IMR-90 (cell line): ENCODE data around the gene LDHAL6B. TPM values are rescaled to one million over a fixed set of nuclear protein-coding genes. Genes with fewer than 3 reads are reported as not detected.

Source experiments
- ATAC-seq: fragments of 200-7000 bp; cut with Tn5 transposase; 2 replicates; pipeline ENCODE4 v1.9.1; 2020; ENCODE audit warnings: low read depth, mild to moderate bottlenecking, moderate library complexity
- BruUV-seq: library from RNA; stranded (reverse); fragments of 400-500 nt; replicated peaks from 2 replicates; lab custom pipeline; 2021; lab: Mats Ljungman, UMichigan
- CTCF ChIA-PET: fragments of 300-600 bp; formaldehyde crosslinking; extraction: SDS; loops from one replicate; lab custom pipeline; 2021; ENCODE audit warnings: antibody characterized with exemption; lab: Yijun Ruan, JAX
- POLR2A ChIA-PET: fragments of 300-600 bp; sonication (Branson Sonifier 250); formaldehyde crosslinking; loops from one replicate; lab custom pipeline; 2022; ENCODE audit warnings: antibody characterized with exemption; ENCODE audit not compliant: unreplicated experiment; lab: Charles Lee
- DNase-seq: peaks from one replicate; pipeline ENCODE4 v3.0.0; 2013
- H2AFZ ChIP-seq: replicated peaks from 2 replicates; pipeline ENCODE3; 2013; ENCODE audit warnings: low read length, mild to moderate bottlenecking; ENCODE audit not compliant: poor library complexity
- H2AK5ac ChIP-seq: 2 replicates; pipeline ENCODE4 v1.6.1; 2013; ENCODE audit warnings: low read depth, low read length, inconsistent platforms
- H2AK9ac ChIP-seq: replicated peaks from 2 replicates; pipeline ENCODE3; 2013; ENCODE audit warnings: mild to moderate bottlenecking, low read depth, low read length, moderate library complexity; ENCODE audit not compliant: poor library complexity
- H2BK120ac ChIP-seq: 2 replicates; pipeline ENCODE4 v1.6.1; 2013; ENCODE audit warnings: low read depth, low read length, inconsistent platforms
- H2BK15ac ChIP-seq: 3 replicates; pipeline ENCODE4 v1.6.1; 2013; ENCODE audit warnings: low read depth, low read length, inconsistent platforms
- H2BK20ac ChIP-seq: 2 replicates; pipeline ENCODE4 v1.6.1; 2013; ENCODE audit warnings: low read depth, mild to moderate bottlenecking, inconsistent platforms, low read length, moderate library complexity
- H2BK5ac ChIP-seq: 2 replicates; pipeline ENCODE4 v1.6.1; 2013; ENCODE audit warnings: mild to moderate bottlenecking, low read depth, low read length, inconsistent platforms; ENCODE audit not compliant: poor library complexity, severe bottlenecking
- H3K14ac ChIP-seq: replicated peaks from 2 replicates; pipeline ENCODE4 v1.6.1; 2013; ENCODE audit warnings: low read depth, low read length, inconsistent platforms
- H3K18ac ChIP-seq: 2 replicates; pipeline ENCODE4 v1.6.1; 2013; ENCODE audit warnings: low read depth, low read length, control low read depth
- H3K23ac ChIP-seq: 2 replicates; pipeline ENCODE4 v1.6.1; 2013; ENCODE audit warnings: low read depth, low read length, inconsistent platforms
- H3K27ac ChIP-seq: 2 replicates; pipeline ENCODE4 v1.5.1; 2013; ENCODE audit warnings: mild to moderate bottlenecking, control low read depth, low read length; ENCODE audit not compliant: insufficient read depth
- H3K27me3 ChIP-seq: 2 replicates; pipeline ENCODE4 v1.6.1; 2013; ENCODE audit warnings: low read length; ENCODE audit not compliant: control insufficient read depth, insufficient read depth
- H3K36me3 ChIP-seq: 2 replicates; pipeline ENCODE4 v1.6.1; 2013; ENCODE audit warnings: low read length, mixed read lengths; ENCODE audit not compliant: control insufficient read depth, insufficient read depth
- H3K4ac ChIP-seq: 2 replicates; pipeline ENCODE4 v1.6.1; 2013; ENCODE audit warnings: low read depth, low read length, inconsistent platforms
- H3K4me1 ChIP-seq: 2 replicates; pipeline ENCODE4 v1.6.1; 2013; ENCODE audit warnings: low read length, mixed read lengths; ENCODE audit not compliant: control insufficient read depth, insufficient read depth
- H3K4me2 ChIP-seq: 2 replicates; pipeline ENCODE4 v1.6.1; 2013; ENCODE audit warnings: low read depth, mild to moderate bottlenecking, control low read depth, low read length, moderate library complexity
- H3K4me3 ChIP-seq: 2 replicates; pipeline ENCODE4 v1.5.1; 2013; ENCODE audit warnings: low read depth, mild to moderate bottlenecking, control low read depth, low read length, moderate library complexity; ENCODE audit not compliant: insufficient read depth
- H3K56ac ChIP-seq: 2 replicates; pipeline ENCODE4 v1.6.1; 2013; ENCODE audit warnings: low read length, inconsistent platforms; ENCODE audit not compliant: insufficient read depth; ENCODE audit errors: extremely low read depth
- H3K79me1 ChIP-seq, 2 experiments: 2 replicates each; pipeline ENCODE4 v1.6.1; 2013; ENCODE audit warnings: low read length in 2 of 2, inconsistent platforms in 1 of 2, low read depth in 1 of 2
- H3K9ac ChIP-seq: 2 replicates; pipeline ENCODE4 v1.6.1; 2013; ENCODE audit warnings: low read depth, low read length, control low read depth
- H3K9me1 ChIP-seq: 2 replicates; pipeline ENCODE4 v1.6.1; 2013; ENCODE audit warnings: low read length, inconsistent platforms; ENCODE audit not compliant: insufficient read depth
- H3K9me3 ChIP-seq: 2 replicates; pipeline ENCODE4 v1.6.1; 2013; ENCODE audit warnings: low read length; ENCODE audit not compliant: control insufficient read depth, insufficient read depth
- H4K20me1 ChIP-seq: 2 replicates; pipeline ENCODE4 v1.6.1; 2013; ENCODE audit warnings: low read length, inconsistent platforms; ENCODE audit not compliant: insufficient read depth
- H4K5ac ChIP-seq: 2 replicates; pipeline ENCODE4 v1.6.1; 2013; ENCODE audit warnings: mild to moderate bottlenecking, low read depth, low read length, control low read depth
- H4K8ac ChIP-seq, 2 experiments: 2 replicates each; pipeline ENCODE4 v1.6.1; 2013; ENCODE audit warnings: low read depth in 2 of 2, low read length in 2 of 2, control low read depth in 1 of 2, inconsistent platforms in 1 of 2
- H4K91ac ChIP-seq: 2 replicates; pipeline ENCODE4 v1.6.1; 2013; ENCODE audit warnings: low read depth, low read length, inconsistent platforms; ENCODE audit not compliant: insufficient read depth
- CEBPB ChIP-seq: IDR thresholded peaks from 2 replicates; pipeline ENCODE4 v1.6.1; 2012; ENCODE audit warnings: low read depth, low read length, improper control_type of control experiment
- RCOR1 ChIP-seq: IDR thresholded peaks from 2 replicates; pipeline ENCODE4 v1.6.1; 2012; ENCODE audit warnings: mild to moderate bottlenecking, low read length, improper control_type of control experiment; ENCODE audit not compliant: insufficient replicate concordance
- RFX5 ChIP-seq: IDR thresholded peaks from 2 replicates; pipeline ENCODE4 v1.8.0; 2012; ENCODE audit warnings: low read depth, mild to moderate bottlenecking, low read length, moderate library complexity
- WGBS, 2 experiments: methylation state at CpG; one replicate each; pipeline versions ENCODE4 v1.1.5 to v1.1.7; 2013; ENCODE audit warnings: missing lambda C conversion rate in 2 of 2; ENCODE audit not compliant: insufficient read length in 1 of 2; ENCODE audit errors: extremely low coverage in 2 of 2; 5-methylcytosine and 5-hydroxymethylcytosine counted together
- dilution Hi-C: fragments of 300-500 bp; cut with HindIII; formaldehyde crosslinking; loops from one replicate; pipeline ENCODE4 v1.14.3; 2018; ENCODE audit warnings: low sequenced_read_pairs; ENCODE audit not compliant: unreplicated experiment
- in situ Hi-C: fragments of 300-500 bp; cut with MboI; formaldehyde crosslinking; loops from 3 replicates; pipeline ENCODE4 v1.14.3; 2019; ENCODE audit warnings: low sequenced_read_pairs, inconsistent platforms, mixed read lengths
- intact Hi-C: fragments of 100-400 bp; cut with micrococcal nuclease; formaldehyde crosslinking; loops from 2 replicates; pipeline ENCODE4 v1.10.0; 2022
- polyA plus RNA-seq, 3 experiments: library from polyadenylated mRNA; depleted of rRNA; stranded (reverse); fragments of >200 nt; gene quantifications; 2 replicates each; pipeline ENCODE4 v1.2.3, GENCODE V29; 2012; ENCODE audit warnings: low replicate concordance in 1 of 3
- total RNA-seq: library from RNA; depleted of rRNA; stranded (reverse); fragments of >200 nt; gene quantifications from 2 replicates; pipeline ENCODE4 v1.2.3, GENCODE V29; 2012

Gene LDHAL6B
- total and polyA plus RNA-seq, 2 of the 4 experiments (the other 2 are of a cell fraction) = not detected

- Histone ChIP-seq H2AFZ (no peak overlapping the region), H2BK120ac (no peak overlapping the region), H3K4ac (no peak overlapping the region), H4K20me1 (no peaks in the 10 kb centered on the region), H2BK15ac (no peak overlapping the region), H3K4me1 (no peaks in the 10 kb centered on the region; the same call in 1 of the 2 replicates), H3K18ac (no peak overlapping the region), H4K91ac (no peak overlapping the region), H2BK20ac (no peak overlapping the region), H3K4me2 (no peak overlapping the region), H3K9ac (no peak overlapping the region), H4K5ac (no peak overlapping the region), H3K9me1 (peaks cover 14% of the 10 kb centered on the region), H4K8ac (no peak overlapping the region), H3K79me1 (peaks cover 5 to 9% of the 10 kb centered on the region in 2 experiments; a peak in 2 of 4 replicates), H3K27me3 (no peaks in the 10 kb centered on the region), H3K9me3 (no peaks in the 10 kb centered on the region), H3K14ac (no peak overlapping the region), H2BK5ac (no peak overlapping the region), H3K56ac (no peak overlapping the region), H2AK9ac (no peak overlapping the region), H3K27ac (no peak overlapping the region), H3K23ac (no peak overlapping the region), H3K4me3 (no peak overlapping the region), H2AK5ac (no peak overlapping the region), H3K36me3 (peaks cover 10% of the 10 kb centered on the region)
- no peak for DNase-seq
- 82% methylated on average over 3 of the region's 3 CpGs; no CpG with 5 or more reads in 1 of the 2 experiments for WGBS, 2 experiments
- BruUV-seq = no TSS peak
- POLR2A ChIA-PET = no interaction called here
- CTCF ChIA-PET = no interaction called here
- ATAC-seq = no peak
- dilution Hi-C loops (no loop called here), in situ Hi-C loops (no loop called here), intact Hi-C loops (no loop called here)
- no peak for TF ChIP-seq CEBPB
- no peak for TF ChIP-seq RFX5
- no peak for TF ChIP-seq RCOR1
Observed at GRCh38 chr15:59218710-59219109, 12.1 kb downstream of the LDHAL6B start.
